SH-SY5Y (cell line): ENCODE results near the gene DLX6.

ENCODE experiments used
- GATA2 ChIP-seq: IDR thresholded peaks from 2 replicates; pipeline ENCODE4 v1.6.1; 2011; ENCODE audit warnings: mild to moderate bottlenecking, low read depth, low read length
- GATA3 ChIP-seq: IDR thresholded peaks from 2 replicates; pipeline ENCODE4 v1.6.1; 2011; ENCODE audit warnings: low read depth, mild to moderate bottlenecking, low read length, moderate library complexity

DNA sequence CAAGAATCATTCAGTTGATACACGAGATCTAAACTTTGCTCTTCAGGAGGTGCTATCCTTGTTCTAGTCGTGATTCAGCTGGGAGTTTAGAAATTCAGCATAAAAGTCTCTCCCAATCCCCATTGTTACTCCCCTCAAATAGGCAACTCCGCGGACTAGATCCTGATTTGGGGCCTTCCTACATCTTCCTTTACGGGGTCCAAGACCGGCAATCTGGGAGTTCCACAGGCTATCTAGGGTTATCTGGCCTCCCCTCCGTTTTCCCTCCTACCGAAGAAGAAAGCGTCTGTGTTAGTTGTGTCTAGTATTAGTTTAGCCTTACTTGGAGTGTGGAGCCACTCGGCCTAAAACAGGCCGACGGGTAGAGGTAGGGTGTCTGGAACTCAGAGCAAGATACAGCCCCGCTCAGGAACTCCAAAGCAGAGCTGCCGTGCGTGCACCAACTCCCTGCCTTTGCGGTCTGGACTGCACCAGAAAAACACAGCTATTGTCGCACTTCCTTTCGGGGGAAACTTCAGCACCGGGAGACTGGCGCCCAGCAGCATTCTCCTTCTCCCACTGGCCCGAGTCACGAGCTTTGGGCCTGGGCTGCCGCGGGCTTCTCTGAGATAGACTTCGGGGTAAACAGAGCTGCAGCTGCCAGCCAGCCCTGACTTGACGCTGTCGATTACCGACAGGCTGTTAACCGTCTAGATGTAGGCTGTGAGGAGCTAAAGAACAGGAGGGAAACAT, 20.8 kb downstream of the DLX6 start:
- no peak for TF ChIP-seq GATA2
- TF ChIP-seq GATA3: no peak
